AG09309 (cell line): Measurements from ENCODE around the gene CPM.

Experiments used
- DNase-seq: peaks from one replicate; pipeline ENCODE4 v3.0.0-alpha.2; 2010; ENCODE audit warnings: low read depth
- H3K4me3 ChIP-seq: 2 replicates; pipeline ENCODE4 v1.5.1; 2011; ENCODE audit warnings: mild to moderate bottlenecking, low read depth, low read length, moderate library complexity; ENCODE audit not compliant: control insufficient read depth
- CTCF ChIP-seq: IDR thresholded peaks from 2 replicates; pipeline ENCODE4 v1.5.1; 2011; ENCODE audit warnings: mild to moderate bottlenecking, low read depth, low read length, inconsistent platforms; ENCODE audit not compliant: insufficient read depth, control insufficient read depth; ENCODE audit errors: missing control alignments

The CPM gene

GRCh38 chr12:68944296-68945076, 11.5 kb upstream of the CPM start:
- no peak overlapping the region for H3K4me3 ChIP-seq
- no peak for TF ChIP-seq CTCF
- no peak for DNase-seq

DNA sequence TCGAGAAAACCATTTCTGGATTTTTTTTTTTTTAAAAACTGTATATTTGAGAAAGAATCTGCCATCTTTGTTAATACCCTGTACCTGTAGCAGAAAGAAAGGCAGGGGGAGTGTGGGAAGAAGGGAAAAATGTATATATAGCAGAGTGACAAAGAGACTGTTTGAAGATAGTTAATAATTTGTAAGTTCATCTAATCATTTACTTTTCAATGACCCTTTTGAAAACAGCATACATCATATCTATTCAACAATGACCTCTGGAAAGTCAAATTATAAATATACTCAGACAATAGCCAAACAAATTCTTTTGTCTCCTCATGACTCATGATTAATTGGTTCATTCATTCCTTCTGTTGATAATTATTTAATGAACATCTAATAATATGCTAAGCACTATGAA, 10.9 kb upstream of the CPM start:
- DNase-seq = no peak
- no peak for TF ChIP-seq CTCF
- no peak overlapping the region for H3K4me3 ChIP-seq

- no peak for DNase-seq
- no peak overlapping the region for H3K4me3 ChIP-seq
- no peak for TF ChIP-seq CTCF
Observed at GRCh38 chr12:68940731-68941130, 7.8 kb upstream of the CPM start.

GRCh38 chr12:68939505-68939904, 6.5 kb upstream of the CPM start:
- TF ChIP-seq CTCF = no peak
- DNase-seq = no peak

GRCh38 chr12:68934392-68934791, 1.4 kb upstream of the CPM start:
- DNase-seq = no peak
- TF ChIP-seq CTCF = no peak

More at GRCh38 chr12:68939505-68939904, 6.5 kb upstream of the CPM start:
- H3K4me3 ChIP-seq = no peak overlapping the region

DNA sequence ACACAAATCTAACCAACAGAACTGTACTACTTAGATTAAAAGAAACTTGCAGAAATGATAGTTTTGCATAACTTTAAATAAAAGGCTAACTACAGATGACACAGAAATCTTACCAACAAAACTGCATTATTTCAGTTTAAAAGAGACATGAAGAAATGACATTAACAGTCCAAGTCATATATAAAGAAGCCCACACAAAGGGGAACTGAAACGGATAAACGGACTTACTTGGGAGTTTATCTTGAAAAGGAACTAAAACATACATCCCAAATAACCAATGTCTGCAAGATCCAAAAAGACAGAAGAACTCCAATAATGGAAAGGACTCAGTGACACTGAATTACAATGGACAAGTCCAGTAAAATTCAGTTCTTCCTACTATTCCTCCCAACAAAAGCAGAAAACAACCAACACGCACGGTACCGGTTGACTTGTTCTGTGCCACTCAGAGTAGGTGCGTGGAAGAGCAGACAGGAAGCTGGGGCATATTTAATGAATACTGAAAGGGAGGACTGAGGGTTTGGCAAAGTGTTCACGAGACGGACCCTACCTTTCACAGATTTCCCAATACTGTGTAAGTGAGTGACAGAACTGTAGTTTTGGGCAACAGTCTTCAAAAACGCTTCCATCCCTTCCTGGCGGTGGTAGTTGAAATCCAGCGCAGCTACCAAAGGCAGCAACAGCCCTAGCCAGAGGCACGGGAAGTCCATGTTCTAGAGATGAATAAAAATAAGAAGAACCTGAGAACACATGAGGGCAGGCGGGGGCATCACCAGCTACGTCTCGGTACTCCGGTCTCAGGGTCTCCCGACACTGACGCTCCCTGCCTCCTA, 627 bp downstream of the CPM start:
- DNase-seq = no peak
- H3K4me3 ChIP-seq = peak overlapping the region; percentile 63
- no peak for TF ChIP-seq CTCF

More at GRCh38 chr12:68934392-68934791, 1.4 kb upstream of the CPM start:
- H3K4me3 ChIP-seq = no peak overlapping the region
